Measurements from ENCODE around the gene PCDHB1. TPM values are rescaled to one million over a fixed set of nuclear protein-coding genes. Genes with fewer than 3 reads are reported as not detected.

Gene PCDHB1
- total and polyA plus RNA-seq, 9 of the 15 experiments (the other 6 are each of a cell fraction or from before 2014, with no cell fraction given), result not detected

- TF ChIP-seq ILF3 (IDR thresholded peaks at IDR 0.05; ENCODE audit: borderline replicate concordance), result no peak
- no peak for TF ChIP-seq HBP1 (CRISPR knock-in tag; IDR thresholded peaks at IDR 0.05)
These were observed at the start of gene PCDHB1 (continued) for GRCh38 chr5:141050622-141051520.

- CTCF ChIA-PET (ENCODE audit: low intra/inter-chr PET ratio), result no interaction called here
- intact Hi-C loops (cut with micrococcal nuclease), result no loop called here
- ATAC-seq, result no peak
- H3K4me3 ChIP-seq, result no peak overlapping the region
- FAIRE-seq, result no peak
- no TSS peak for BruUV-seq (replicated peaks)
- no peak for TF ChIP-seq NCOA2 (IDR thresholded peaks at IDR 0.05; ENCODE audit: partially characterized antibody in 2 of 2)
- TF ChIP-seq TSC22D4 (tag; IDR thresholded peaks at IDR 0.05), result no peak
- no peak for TF ChIP-seq MCM2 (IDR thresholded peaks at IDR 0.05; ENCODE audit: low read depth)
- TF ChIP-seq HINFP (tag; conservative IDR thresholded peaks at IDR 0.05; ENCODE audit: low read depth), result no peak
- H3K27ac ChIP-seq (ENCODE audit: extremely low read depth, low read depth, low read length), result no peak overlapping the region
- H3K27me3 ChIP-seq (ENCODE audit: control insufficient read depth in 2 of 2, insufficient read depth in 2 of 2, low read length in 2 of 2), result no peaks in the 10 kb centered on the region
- H3K79me2 ChIP-seq (ENCODE audit: control insufficient read depth, insufficient read depth, low read length), result no peaks in the 10 kb centered on the region
- in situ Hi-C loops (cut with MboI), result no loop called here
- no peaks in the 10 kb centered on the region for H4K20me1 ChIP-seq (replicated peaks; ENCODE audit: control insufficient read depth, insufficient read depth, low read length)
- H3K9me1 ChIP-seq (ENCODE audit: control insufficient read depth, insufficient read depth, low read length), result no peaks in the 10 kb centered on the region
- POLR2A ChIA-PET, result no interaction called here
- no peak overlapping the region for H3K4me2 ChIP-seq (ENCODE audit: insufficient read depth, low read length)
- no peak overlapping the region for H2AFZ ChIP-seq (ENCODE audit: low read depth, low read length)
- no peaks in the 10 kb centered on the region; a peak in 1 of 5 replicates for H3K4me1 ChIP-seq (replicated peaks in 1 of 2; ENCODE audit: control insufficient read depth in 2 of 2, insufficient read depth in 2 of 2, low read length in 2 of 2)
- H3K9me3 ChIP-seq (replicated peaks; ENCODE audit: control insufficient read depth, insufficient read depth, low read depth, low read length), result no peaks in the 10 kb centered on the region
- DNase-seq (ENCODE audit: extremely low read depth in 1 of 4, low spot score in 3 of 4), result no peak
- no peaks in the 10 kb centered on the region for H3K36me3 ChIP-seq (ENCODE audit: control insufficient read depth, insufficient read depth, low read length)
- 1% methylated on average over 9 of the region's 9 CpGs for WGBS (ENCODE audit: insufficient coverage, low coverage, missing lambda C conversion rate)
- no peak overlapping the region for H3K9ac ChIP-seq (ENCODE audit: insufficient read depth in 1 of 2, low read depth in 2 of 2, low read length in 2 of 2)
These were observed 49.7 kb upstream of the PCDHB1 start for GRCh38 chr5:141001446-141001843.

Measured in K562 (cell line).